MM.1S (cell line): Measurements from ENCODE around the gene BRD1.

Source experiments
- DNase-seq: peaks from one replicate; pipeline ENCODE4 v3.0.0-alpha.2; 2015
- H2AFZ ChIP-seq: fragments of 300-600 bp; sonication (generic); 2 replicates; pipeline ENCODE4 v1.6.0; 2016; ENCODE audit warnings: antibody characterized with exemption, low read length
- H3F3A ChIP-seq: fragments of 300-600 bp; sonication (generic); 2 replicates; pipeline ENCODE4 v1.6.1; 2016; ENCODE audit warnings: mild to moderate bottlenecking, antibody characterized with exemption, low read length, moderate library complexity, mixed read lengths; ENCODE audit not compliant: insufficient read depth
- H3K27ac ChIP-seq: fragments of 300-600 bp; sonication (generic); 2 replicates; pipeline ENCODE4 v1.5.1; 2016; ENCODE audit warnings: mild to moderate bottlenecking, low read length
- H3K27me3 ChIP-seq: fragments of 300-600 bp; sonication (generic); replicated peaks from 2 replicates; pipeline ENCODE4 v1.6.0; 2016; ENCODE audit warnings: low read length; ENCODE audit not compliant: insufficient read depth
- H3K36me3 ChIP-seq: fragments of 300-600 bp; sonication (generic); replicated peaks from 2 replicates; pipeline ENCODE4 v1.6.1; 2016; ENCODE audit warnings: mild to moderate bottlenecking, low read length, mixed read lengths; ENCODE audit not compliant: insufficient read depth
- H3K4me1 ChIP-seq: fragments of 300-600 bp; sonication (generic); 2 replicates; pipeline ENCODE4 v1.6.1; 2016; ENCODE audit warnings: low read length, mixed read lengths
- H3K4me2 ChIP-seq: fragments of 300-600 bp; sonication (generic); 2 replicates; pipeline ENCODE4 v1.6.0; 2016; ENCODE audit warnings: low read depth, low read length
- H3K4me3 ChIP-seq: fragments of 300-600 bp; sonication (generic); 2 replicates; pipeline ENCODE4 v1.5.1; 2016; ENCODE audit warnings: low read length, mixed read lengths
- H3K79me2 ChIP-seq: fragments of 300-600 bp; sonication (generic); 2 replicates; pipeline ENCODE4 v1.6.1; 2016; ENCODE audit warnings: mixed run types, low read length, mixed read lengths
- H3K9ac ChIP-seq: fragments of 300-600 bp; sonication (generic); 2 replicates; pipeline ENCODE4 v1.6.1; 2016; ENCODE audit warnings: low read length, mixed read lengths
- H3K9me2 ChIP-seq: fragments of 300-600 bp; sonication (generic); replicated peaks from 2 replicates; pipeline ENCODE4 v1.6.1; 2016; ENCODE audit warnings: mild to moderate bottlenecking, low read length, mixed read lengths; ENCODE audit not compliant: insufficient read depth
- H3K9me3 ChIP-seq: fragments of 300-600 bp; sonication (generic); replicated peaks from 2 replicates; pipeline ENCODE4 v1.6.1; 2016; ENCODE audit warnings: mild to moderate bottlenecking, low read length, mixed read lengths; ENCODE audit not compliant: insufficient read depth
- H4K20me1 ChIP-seq: fragments of 300-600 bp; sonication (generic); 2 replicates; pipeline ENCODE4 v1.6.1; 2016; ENCODE audit warnings: mild to moderate bottlenecking, low read length, moderate library complexity, mixed read lengths; ENCODE audit not compliant: insufficient read depth
- CTCF ChIP-seq: fragments of 300-600 bp; sonication (generic); IDR thresholded peaks from 2 replicates; pipeline ENCODE4 v1.5.1; 2016; ENCODE audit warnings: antibody characterized with exemption, low read length, mixed read lengths
- EZH2 ChIP-seq: fragments of 300-600 bp; sonication (generic); optimal IDR thresholded peaks from 2 replicates; pipeline ENCODE3; 2017; ENCODE audit warnings: low read depth, mild to moderate bottlenecking, antibody characterized with exemption, low read length, mixed read lengths
- EZH2phosphoT487 ChIP-seq: fragments of 300-600 bp; sonication (generic); IDR thresholded peaks from 2 replicates; pipeline ENCODE4 v1.6.1; 2018; ENCODE audit warnings: antibody characterized with exemption, low read length

Gene BRD1

GRCh38 chr22:49726022-49726681, 101.5 kb downstream of the BRD1 start:
- no peaks in the 10 kb centered on the region for H3K9me3 ChIP-seq
- H2AFZ ChIP-seq, result no peak overlapping the region
- H3K27ac ChIP-seq, result no peak overlapping the region
- H3K4me1 ChIP-seq, result no peaks in the 10 kb centered on the region
- H3K79me2 ChIP-seq, result no peaks in the 10 kb centered on the region
- H3K36me3 ChIP-seq, result no peaks in the 10 kb centered on the region
- no peak for DNase-seq
- no peak overlapping the region for H3K4me2 ChIP-seq
- H3K9me2 ChIP-seq, result no peaks in the 10 kb centered on the region
- H3K27me3 ChIP-seq, result peaks cover 80% of the 10 kb centered on the region
- no peak overlapping the region for H3K4me3 ChIP-seq
- no peaks in the 10 kb centered on the region for H3F3A ChIP-seq
- TF ChIP-seq CTCF (no peak), EZH2phosphoT487 (no peak), EZH2 (no peak)
- H3K9ac ChIP-seq, result no peak overlapping the region
- no peaks in the 10 kb centered on the region for H4K20me1 ChIP-seq

- H3K9me3 ChIP-seq, result no peaks in the 10 kb centered on the region
- no peak for DNase-seq
- H3K4me3 ChIP-seq, result no peak overlapping the region
- no peak overlapping the region for H3K9ac ChIP-seq
- no peak for TF ChIP-seq EZH2phosphoT487
- TF ChIP-seq CTCF, result no peak
- TF ChIP-seq EZH2, result no peak
- no peaks in the 10 kb centered on the region for H4K20me1 ChIP-seq
- no peak overlapping the region; the same call in 1 of the 2 replicates for H3K4me2 ChIP-seq
- H3K79me2 ChIP-seq, result no peaks in the 10 kb centered on the region
- no peaks in the 10 kb centered on the region for H3K4me1 ChIP-seq
- H3K36me3 ChIP-seq, result no peaks in the 10 kb centered on the region
- no peak overlapping the region for H3K27ac ChIP-seq
- H3K9me2 ChIP-seq, result no peaks in the 10 kb centered on the region
- H3F3A ChIP-seq, result no peaks in the 10 kb centered on the region
- H2AFZ ChIP-seq, result no peak overlapping the region
- peaks cover 78% of the 10 kb centered on the region for H3K27me3 ChIP-seq
These were observed 102.2 kb downstream of the BRD1 start for GRCh38 chr22:49725516-49725915.

GRCh38 chr22:49724893-49725489, 102.7 kb downstream of the BRD1 start:
- DNase-seq, result peak; percentile 72
- peak overlapping the region; percentile 65 for H3K4me2 ChIP-seq
- no peak overlapping the region for H3K27ac ChIP-seq
- peak; percentile 69 for TF ChIP-seq CTCF
- TF ChIP-seq EZH2, result no peak
- H3K79me2 ChIP-seq, result no peaks in the 10 kb centered on the region
- peaks cover 80% of the 10 kb centered on the region for H3K27me3 ChIP-seq
- H2AFZ ChIP-seq, result peak overlapping the region; percentile 58
- H3K9me3 ChIP-seq, result no peaks in the 10 kb centered on the region
- no peaks in the 10 kb centered on the region for H3F3A ChIP-seq
- no peaks in the 10 kb centered on the region for H3K4me1 ChIP-seq
- no peaks in the 10 kb centered on the region for H3K9me2 ChIP-seq
- H3K36me3 ChIP-seq, result no peaks in the 10 kb centered on the region
- H3K9ac ChIP-seq, result no peak overlapping the region
- peak overlapping the region; percentile 50 for H3K4me3 ChIP-seq
- no peaks in the 10 kb centered on the region for H4K20me1 ChIP-seq
